H9 (cell line): Measurements from ENCODE around the gene PRPH2. TPM values are rescaled to one million over a fixed set of nuclear protein-coding genes. Genes with fewer than 3 reads are reported as not detected.

Experiments
- DNase-seq: peaks from one replicate; pipeline ENCODE4 v3.0.0-alpha.2; 2017
- H2AFZ ChIP-seq: one replicate; pipeline ENCODE4 v1.6.1; 2013; ENCODE audit warnings: mild to moderate bottlenecking, low read length, control low read depth, moderate library complexity
- H2AK5ac ChIP-seq: 2 replicates; pipeline ENCODE4 v1.6.1; 2013; ENCODE audit warnings: low read length, control low read depth, mixed read lengths; ENCODE audit not compliant: insufficient read length
- H2BK120ac ChIP-seq: one replicate; pipeline ENCODE4 v1.6.1; 2013; ENCODE audit warnings: low read depth, mild to moderate bottlenecking, low read length, control low read depth, inconsistent platforms; ENCODE audit not compliant: poor library complexity, severe bottlenecking
- H2BK12ac ChIP-seq: 2 replicates; pipeline ENCODE4 v1.6.1; 2013; ENCODE audit warnings: low read length, control low read depth, mixed read lengths, low read depth; ENCODE audit not compliant: insufficient read length
- H2BK15ac ChIP-seq: 2 replicates; pipeline ENCODE4 v1.6.1; 2013; ENCODE audit warnings: low read depth, low read length, control low read depth
- H2BK20ac ChIP-seq: one replicate; pipeline ENCODE4 v1.6.1; 2013; ENCODE audit warnings: low read depth, mild to moderate bottlenecking, low read length, control low read depth, inconsistent platforms; ENCODE audit not compliant: poor library complexity, severe bottlenecking
- H2BK5ac ChIP-seq: 2 replicates; pipeline ENCODE4 v1.6.1; 2013; ENCODE audit warnings: low read length, control low read depth, mixed read lengths; ENCODE audit not compliant: insufficient read length
- H3K14ac ChIP-seq: 2 replicates; pipeline ENCODE4 v1.6.1; 2013; ENCODE audit warnings: low read length, control low read depth; ENCODE audit not compliant: insufficient read depth
- H3K18ac ChIP-seq: 2 replicates; pipeline ENCODE4 v1.6.1; 2013; ENCODE audit warnings: low read depth, mild to moderate bottlenecking, mixed read lengths, low read length, control low read depth; ENCODE audit not compliant: insufficient read length
- H3K23ac ChIP-seq: 2 replicates; pipeline ENCODE4 v1.6.1; 2013; ENCODE audit warnings: low read length, control low read depth, mixed read lengths, low read depth; ENCODE audit not compliant: insufficient read length
- H3K23me2 ChIP-seq: 2 replicates; pipeline ENCODE4 v1.6.1; 2013; ENCODE audit warnings: low read depth, mild to moderate bottlenecking, mixed read lengths, low read length, control low read depth; ENCODE audit not compliant: insufficient read length, poor library complexity, severe bottlenecking
- H3K27ac ChIP-seq: 2 replicates; pipeline ENCODE4 v1.5.1; 2013; ENCODE audit warnings: low read length, control low read depth, mixed read lengths, low read depth; ENCODE audit not compliant: insufficient read length
- H3K27me3 ChIP-seq: 2 replicates; pipeline ENCODE4 v1.6.1; 2013; ENCODE audit warnings: low read length, control low read depth, inconsistent platforms; ENCODE audit not compliant: insufficient read depth
- H3K4ac ChIP-seq: 2 replicates; pipeline ENCODE4 v1.6.1; 2013; ENCODE audit warnings: low read depth, mild to moderate bottlenecking, control low read depth, inconsistent platforms, low read length, moderate library complexity
- H3K4me1 ChIP-seq: 2 replicates; pipeline ENCODE4 v1.6.1; 2013; ENCODE audit warnings: low read length, control low read depth, inconsistent platforms; ENCODE audit not compliant: insufficient read depth
- H3K4me2 ChIP-seq: 2 replicates; pipeline ENCODE4 v1.6.1; 2013; ENCODE audit warnings: low read length, control low read depth, mixed read lengths; ENCODE audit not compliant: insufficient read length, insufficient read depth
- H3K56ac ChIP-seq: 2 replicates; pipeline ENCODE4 v1.6.1; 2013; ENCODE audit warnings: low read depth, mild to moderate bottlenecking, mixed read lengths, low read length, control low read depth; ENCODE audit not compliant: insufficient read length
- H3K79me1 ChIP-seq: 2 replicates; pipeline ENCODE4 v1.6.1; 2013; ENCODE audit warnings: low read depth, mild to moderate bottlenecking, moderate library complexity, low read length, control low read depth, inconsistent platforms; ENCODE audit not compliant: insufficient read depth, poor library complexity, severe bottlenecking
- H3K79me2 ChIP-seq: 2 replicates; pipeline ENCODE4 v1.6.1; 2013; ENCODE audit warnings: low read length, control low read depth, inconsistent platforms; ENCODE audit not compliant: insufficient read depth
- H3K9ac ChIP-seq: 2 replicates; pipeline ENCODE4 v1.6.1; 2013; ENCODE audit warnings: low read length, control low read depth, mixed read lengths; ENCODE audit not compliant: insufficient read length; ENCODE audit errors: extremely low read depth
- H3K9me3 ChIP-seq: one replicate; pipeline ENCODE4 v1.6.1; 2013; ENCODE audit warnings: low read depth, low read length, inconsistent platforms; ENCODE audit not compliant: control insufficient read depth
- H3T11ph ChIP-seq: one replicate; pipeline ENCODE4 v1.6.1; 2013; ENCODE audit warnings: mild to moderate bottlenecking, low read length, control low read depth, inconsistent platforms
- H4K20me1 ChIP-seq: one replicate; pipeline ENCODE4 v1.6.1; 2013; ENCODE audit not compliant: control insufficient read depth, insufficient read length, insufficient read depth
- H4K5ac ChIP-seq: 2 replicates; pipeline ENCODE4 v1.6.1; 2013; ENCODE audit warnings: low read depth, mild to moderate bottlenecking, mixed read lengths, low read length, control low read depth; ENCODE audit not compliant: insufficient read length
- H4K8ac ChIP-seq: replicated peaks from 2 replicates; pipeline ENCODE4 v1.6.1; 2013; ENCODE audit warnings: low read length, control low read depth, mixed read lengths, low read depth; ENCODE audit not compliant: insufficient read length
- H4K91ac ChIP-seq: 2 replicates; pipeline ENCODE4 v1.6.1; 2013; ENCODE audit warnings: low read depth, mild to moderate bottlenecking, moderate library complexity, mixed read lengths, low read length, control low read depth; ENCODE audit not compliant: insufficient read length
- H3K27ac Mint-ChIP-seq, 3 experiments: 2 replicates in 2 of 3; 3 replicates in 1 of 3; pipeline ENCODE4 v1.8.0; 2020 to 2021; ENCODE audit warnings: mixed read lengths in 3 of 3, mild to moderate bottlenecking in 1 of 3, moderate library complexity in 1 of 3
- H3K27me3 Mint-ChIP-seq: 2 replicates; pipeline ENCODE4 v1.8.0; 2021; ENCODE audit warnings: low read depth, mild to moderate bottlenecking, moderate library complexity, mixed read lengths
- H3K36me3 Mint-ChIP-seq, 3 experiments: 2 replicates in 2 of 3; 3 replicates in 1 of 3; pipeline ENCODE4 v1.8.0; 2020 to 2021; ENCODE audit warnings: low read depth in 3 of 3, mixed read lengths in 3 of 3; ENCODE audit not compliant: insufficient read depth in 1 of 3
- H3K4me1 Mint-ChIP-seq, 2 experiments: 2 replicates each; pipeline ENCODE4 v1.8.0; 2020; ENCODE audit warnings: mixed read lengths in 2 of 2
- H3K4me3 Mint-ChIP-seq, 2 experiments: 2 replicates in 1 of 2; 3 replicates in 1 of 2; pipeline ENCODE4 v1.8.0; 2020 to 2021; ENCODE audit warnings: mild to moderate bottlenecking in 2 of 2, mixed read lengths in 2 of 2, moderate library complexity in 1 of 2
- H3K9me3 Mint-ChIP-seq, 2 experiments: 2 replicates in 1 of 2; 3 replicates in 1 of 2; pipeline ENCODE4 v1.8.0; 2020; ENCODE audit warnings: mild to moderate bottlenecking in 2 of 2, mixed read lengths in 2 of 2, moderate library complexity in 1 of 2
- CTCF ChIP-seq: fragments of 200-600 bp; sonication (generic); conservative IDR thresholded peaks from 3 replicates; pipeline ENCODE4 v1.8.0; 2021; ENCODE audit warnings: antibody characterized with exemption, mild to moderate bottlenecking
- WGBS: extraction: QIAGEN DNeasy Blood & Tissue Kit; methylation state at CpG from one replicate; pipeline ENCODE4 v1.1.7; 2013; ENCODE audit warnings: missing lambda C conversion rate, low lambda C conversion rate, mixed read lengths; ENCODE audit not compliant: insufficient read length; ENCODE audit errors: extremely low coverage; 5-methylcytosine and 5-hydroxymethylcytosine counted together
- total RNA-seq: library from RNA; stranded (reverse); gene quantifications from 2 replicates; pipeline ENCODE4 v1.2.1, GENCODE V29; 2021

The PRPH2 gene
- total RNA-seq, 1 experiment from 2014 or later = 0.31 TPM

DNA sequence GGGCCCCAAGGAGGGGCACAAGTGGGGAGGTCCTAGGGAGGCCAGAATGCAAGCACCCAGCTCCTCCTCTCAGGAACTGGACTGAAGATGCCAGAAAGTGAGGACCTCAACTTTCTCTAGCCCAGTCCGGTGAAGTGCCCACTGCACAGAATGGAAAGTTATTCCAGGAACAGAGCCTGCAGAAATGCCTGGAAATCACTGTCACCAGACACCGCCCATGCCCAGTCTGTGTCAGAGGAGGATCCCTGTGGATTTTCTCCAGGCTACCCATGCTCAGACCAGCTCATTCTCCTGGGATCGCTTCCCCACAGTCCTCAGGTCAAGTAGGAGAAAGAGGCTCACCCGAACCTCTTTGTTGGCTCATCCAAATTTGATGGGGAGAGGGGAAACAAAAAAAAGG is 6.5 kb downstream of the PRPH2 start:
- no peaks in the 10 kb centered on the region for H4K20me1 ChIP-seq
- H4K8ac ChIP-seq = no peak overlapping the region
- H3K14ac ChIP-seq = no peak overlapping the region
- Mint-ChIP-seq H3K4me1 (peaks cover 3 to 7% of the 10 kb centered on the region in 2 experiments), H3K27ac (no peak overlapping the region), H3K4me3 (no peak overlapping the region), H3K9me3 (peaks cover 14 to 18% of the 10 kb centered on the region in 2 experiments), H3K27me3 (peaks cover 12% of the 10 kb centered on the region), H3K36me3 (peaks cover 6 to 17% (median 8%) of the 10 kb centered on the region in 3 experiments)
- no peak for DNase-seq
- no peak overlapping the region for H2BK20ac ChIP-seq
- H2BK5ac ChIP-seq = no peak overlapping the region
- no peak overlapping the region for H2BK120ac ChIP-seq
- no peak overlapping the region for H3K4me2 ChIP-seq
- H3K56ac ChIP-seq = no peak overlapping the region
- no peaks in the 10 kb centered on the region for H3K79me2 ChIP-seq
- no peak overlapping the region for H2AFZ ChIP-seq
- no peaks in the 10 kb centered on the region for H3K9me3 ChIP-seq
- H3K23me2 ChIP-seq = no peaks in the 10 kb centered on the region
- no peak overlapping the region for H3K27ac ChIP-seq
- no peak overlapping the region for H3K4ac ChIP-seq
- WGBS = no CpG with 5 or more reads among the region's 4 CpGs
- no peak overlapping the region for H3K9ac ChIP-seq
- no peak overlapping the region for H2AK5ac ChIP-seq
- H3K4me1 ChIP-seq = no peaks in the 10 kb centered on the region
- no peak overlapping the region for H4K5ac ChIP-seq
- H4K91ac ChIP-seq = no peak overlapping the region
- H3K79me1 ChIP-seq = no peaks in the 10 kb centered on the region
- no peak overlapping the region for H3K18ac ChIP-seq
- H2BK15ac ChIP-seq = no peak overlapping the region
- no peaks in the 10 kb centered on the region for H3K27me3 ChIP-seq
- no peak overlapping the region for H3K23ac ChIP-seq
- no peak overlapping the region for H3T11ph ChIP-seq
- no peak for TF ChIP-seq CTCF
- no peak overlapping the region for H2BK12ac ChIP-seq
